Neural cell (in vitro differentiated cells): Measurements from ENCODE around the gene ANXA1.

Experiments
- EP300 ChIP-seq: fragments of 450-650 bp; conservative IDR thresholded peaks from 2 replicates; pipeline ENCODE4 v1.6.1; 2014; ENCODE audit warnings: antibody characterized with exemption, mild to moderate bottlenecking, moderate library complexity; ENCODE audit not compliant: poor library complexity, severe bottlenecking
- TAF1 ChIP-seq: IDR thresholded peaks from 2 replicates; pipeline ENCODE4 v1.6.1; 2012; ENCODE audit warnings: low read depth
- TF ChIP-seq, protein P1 (sequence below): fragments of 450-650 bp; IDR thresholded peaks from 2 replicates; pipeline ENCODE4 v1.5.1; 2014; ENCODE audit warnings: antibody characterized with exemption, mild to moderate bottlenecking, moderate library complexity; ENCODE audit not compliant: poor library complexity, severe bottlenecking

DNA sequence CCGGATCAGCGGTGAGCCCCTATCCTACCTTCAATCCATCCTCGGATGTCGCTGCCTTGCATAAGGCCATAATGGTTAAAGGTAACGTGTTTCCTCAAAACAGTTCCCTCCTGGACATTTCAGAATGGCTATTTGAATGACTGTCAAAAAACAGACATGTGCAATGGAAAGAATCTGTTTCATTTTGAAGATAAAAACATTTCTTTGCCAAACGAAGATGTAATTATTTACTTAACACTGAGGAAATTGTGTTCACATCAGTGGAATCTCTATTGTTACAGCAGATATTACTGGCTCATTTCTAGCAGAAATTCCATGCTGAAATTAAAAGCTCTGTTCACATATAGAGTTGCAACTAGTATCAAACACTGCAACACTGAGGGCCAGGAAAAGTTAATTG is 7.1 kb downstream of the ANXA1 start:
- TF ChIP-seq, protein P1, sequence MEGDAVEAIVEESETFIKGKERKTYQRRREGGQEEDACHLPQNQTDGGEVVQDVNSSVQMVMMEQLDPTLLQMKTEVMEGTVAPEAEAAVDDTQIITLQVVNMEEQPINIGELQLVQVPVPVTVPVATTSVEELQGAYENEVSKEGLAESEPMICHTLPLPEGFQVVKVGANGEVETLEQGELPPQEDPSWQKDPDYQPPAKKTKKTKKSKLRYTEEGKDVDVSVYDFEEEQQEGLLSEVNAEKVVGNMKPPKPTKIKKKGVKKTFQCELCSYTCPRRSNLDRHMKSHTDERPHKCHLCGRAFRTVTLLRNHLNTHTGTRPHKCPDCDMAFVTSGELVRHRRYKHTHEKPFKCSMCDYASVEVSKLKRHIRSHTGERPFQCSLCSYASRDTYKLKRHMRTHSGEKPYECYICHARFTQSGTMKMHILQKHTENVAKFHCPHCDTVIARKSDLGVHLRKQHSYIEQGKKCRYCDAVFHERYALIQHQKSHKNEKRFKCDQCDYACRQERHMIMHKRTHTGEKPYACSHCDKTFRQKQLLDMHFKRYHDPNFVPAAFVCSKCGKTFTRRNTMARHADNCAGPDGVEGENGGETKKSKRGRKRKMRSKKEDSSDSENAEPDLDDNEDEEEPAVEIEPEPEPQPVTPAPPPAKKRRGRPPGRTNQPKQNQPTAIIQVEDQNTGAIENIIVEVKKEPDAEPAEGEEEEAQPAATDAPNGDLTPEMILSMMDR, result no peak
- no peak for TF ChIP-seq EP300
- no peak for TF ChIP-seq TAF1
